NCI-H524 (cell line): ENCODE data around the gene TBC1D26.
"Not testable (repeated sequence)": the region's sequence is repeated elsewhere in the genome, so short reads cannot be mapped to it uniquely, and the experiment has no call there.

Experiments used
- DNase-seq, 2 experiments: peaks; one replicate each; lab custom pipeline; 2025; lab: John Stamatoyannopoulos, UW

TBC1D26 gene

DNA sequence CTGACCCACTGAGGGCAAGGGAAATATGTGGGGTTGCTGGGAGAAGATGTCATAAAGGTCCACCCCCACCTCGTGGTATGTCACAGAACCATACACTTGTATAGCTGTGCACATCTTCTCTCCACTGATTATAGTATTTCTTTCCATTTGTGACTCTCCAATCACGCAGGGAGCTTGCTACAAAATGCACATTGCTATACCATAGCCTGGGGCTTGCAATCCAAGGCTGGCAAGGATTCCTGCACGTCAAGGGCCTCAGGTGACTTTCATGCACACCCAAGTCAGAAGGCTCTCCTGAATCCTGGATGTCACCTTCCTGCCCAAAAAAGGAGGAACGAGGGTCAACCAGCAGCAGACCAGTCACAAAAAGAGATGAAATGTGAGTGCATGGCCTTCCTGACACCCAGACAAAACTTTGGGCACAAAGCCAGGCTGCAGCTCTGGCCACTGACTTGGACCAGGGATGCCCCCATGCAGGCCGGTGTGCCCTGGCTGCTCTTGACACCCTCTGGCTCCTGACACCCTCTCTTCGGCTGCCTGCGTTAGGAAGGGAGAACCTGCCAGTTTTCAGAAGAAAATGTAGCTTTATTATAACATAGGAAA, 12.1 kb downstream of the TBC1D26 start:
- no peak for DNase-seq

- DNase-seq, result peak; percentile 20 to 25
These were observed 12.8 kb downstream of the TBC1D26 start for GRCh38 chr17:15744885-15745284.

GRCh38 chr17:15749403-15749802, 17.3 kb downstream of the TBC1D26 start:
- DNase-seq, result not testable (repeated sequence)

DNA sequence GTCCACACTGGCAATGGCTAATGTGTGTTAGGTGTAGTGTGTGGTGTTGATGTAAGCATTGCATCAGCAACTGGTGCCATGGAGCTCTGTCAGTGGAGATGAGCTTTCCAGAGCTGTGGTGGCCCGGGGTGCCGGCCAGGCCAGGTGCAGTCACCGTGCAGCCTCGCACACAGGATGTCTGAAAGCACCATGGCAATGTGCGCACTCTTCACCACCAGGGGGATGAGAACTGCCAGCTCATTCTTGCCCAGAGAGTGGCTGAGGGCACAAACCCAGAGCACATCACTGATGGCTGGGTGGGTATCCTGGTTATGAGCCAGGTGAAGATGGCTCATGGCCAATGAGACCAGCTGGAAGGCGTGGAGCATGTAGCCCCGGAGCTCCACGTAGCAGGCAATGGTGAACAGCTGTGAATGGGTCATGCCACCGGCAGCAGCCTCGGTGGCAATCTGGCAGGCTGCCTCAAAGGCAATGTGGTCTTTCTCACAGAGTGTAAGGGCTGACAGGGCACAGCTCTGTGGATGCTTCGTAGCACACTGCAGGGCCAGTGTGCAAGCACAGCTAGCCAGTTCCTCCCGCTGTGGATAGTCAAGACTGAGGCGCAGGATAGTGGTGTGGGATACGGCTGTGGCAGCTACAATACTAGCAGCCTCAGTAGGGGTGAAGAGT, 36.9 kb downstream of the TBC1D26 start:
- DNase-seq, result peak in 1 of 2 experiments; percentile 15

DNA sequence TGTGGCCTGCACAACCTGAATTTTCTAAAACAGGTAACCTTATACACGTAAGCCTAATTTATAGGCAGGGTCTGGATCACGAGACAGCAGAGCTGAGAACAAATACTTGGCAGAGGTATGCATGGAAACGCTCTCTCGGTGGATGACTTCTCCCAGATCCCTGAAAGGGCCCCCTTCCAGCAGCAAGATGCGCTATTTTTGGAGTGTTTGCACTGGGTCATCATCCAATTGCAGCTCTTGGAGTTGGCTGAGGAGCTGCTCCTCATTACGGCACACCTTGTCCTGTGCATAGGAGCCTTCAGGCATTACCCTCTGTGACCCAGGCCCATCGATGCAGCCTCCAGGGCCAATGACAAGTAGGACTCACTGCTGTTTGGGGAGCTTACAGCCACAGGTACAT, 38.6 kb downstream of the TBC1D26 start:
- DNase-seq, result not testable (repeated sequence)

- no peak for DNase-seq
These were observed 44.8 kb downstream of the TBC1D26 start for GRCh38 chr17:15776871-15777270.

- no peak for DNase-seq
These were observed 45.2 kb downstream of the TBC1D26 start for GRCh38 chr17:15777297-15777696.

GRCh38 chr17:15777717-15778116, 45.6 kb downstream of the TBC1D26 start:
- no peak for DNase-seq

DNA sequence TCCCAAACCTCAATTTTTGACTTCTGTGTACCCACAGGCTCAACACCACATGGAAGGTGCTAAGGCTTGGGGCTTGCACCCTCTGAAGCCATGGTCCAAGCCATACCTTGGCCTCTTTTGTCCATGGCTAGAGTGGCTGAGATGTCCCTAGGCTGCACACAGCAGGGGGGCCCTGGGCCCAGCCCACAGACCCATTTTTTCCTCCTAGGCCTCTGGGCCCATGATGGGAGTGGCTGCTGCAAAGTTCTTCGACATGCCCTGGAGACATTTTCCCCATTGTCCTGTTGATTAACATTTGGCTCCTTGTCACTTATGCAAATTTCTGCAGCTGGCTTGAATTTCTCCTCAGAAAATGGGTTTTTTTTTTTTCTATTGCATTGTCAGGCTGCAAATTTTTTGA, 47.0 kb downstream of the TBC1D26 start:
- no peak for DNase-seq

GRCh38 chr17:15780188-15780587, 48.1 kb downstream of the TBC1D26 start:
- DNase-seq, result no peak

- DNase-seq, result no peak
These were observed 50.8 kb downstream of the TBC1D26 start for GRCh38 chr17:15782866-15783265.

- no peak for DNase-seq
These were observed 51.4 kb downstream of the TBC1D26 start for GRCh38 chr17:15783461-15783860.

DNA sequence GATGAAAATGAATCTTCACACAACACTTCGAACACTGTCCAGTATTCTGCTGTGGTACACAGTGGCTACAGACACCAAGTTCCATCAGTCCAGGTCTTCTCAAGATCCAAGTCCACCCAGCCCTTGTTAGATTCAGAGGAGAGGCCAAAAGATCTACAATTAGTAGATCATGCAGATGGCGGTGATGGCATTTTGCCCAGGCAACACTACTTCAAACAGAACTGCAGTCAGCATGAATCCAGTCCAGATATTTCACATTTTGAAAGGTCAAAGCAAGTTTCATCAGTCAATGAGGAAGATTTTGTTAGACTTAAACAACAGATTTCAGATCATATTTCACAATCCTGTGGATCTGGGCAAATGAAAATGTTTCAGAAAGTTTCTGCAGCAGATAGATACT, 52.3 kb downstream of the TBC1D26 start:
- not testable (repeated sequence) for DNase-seq

DNA sequence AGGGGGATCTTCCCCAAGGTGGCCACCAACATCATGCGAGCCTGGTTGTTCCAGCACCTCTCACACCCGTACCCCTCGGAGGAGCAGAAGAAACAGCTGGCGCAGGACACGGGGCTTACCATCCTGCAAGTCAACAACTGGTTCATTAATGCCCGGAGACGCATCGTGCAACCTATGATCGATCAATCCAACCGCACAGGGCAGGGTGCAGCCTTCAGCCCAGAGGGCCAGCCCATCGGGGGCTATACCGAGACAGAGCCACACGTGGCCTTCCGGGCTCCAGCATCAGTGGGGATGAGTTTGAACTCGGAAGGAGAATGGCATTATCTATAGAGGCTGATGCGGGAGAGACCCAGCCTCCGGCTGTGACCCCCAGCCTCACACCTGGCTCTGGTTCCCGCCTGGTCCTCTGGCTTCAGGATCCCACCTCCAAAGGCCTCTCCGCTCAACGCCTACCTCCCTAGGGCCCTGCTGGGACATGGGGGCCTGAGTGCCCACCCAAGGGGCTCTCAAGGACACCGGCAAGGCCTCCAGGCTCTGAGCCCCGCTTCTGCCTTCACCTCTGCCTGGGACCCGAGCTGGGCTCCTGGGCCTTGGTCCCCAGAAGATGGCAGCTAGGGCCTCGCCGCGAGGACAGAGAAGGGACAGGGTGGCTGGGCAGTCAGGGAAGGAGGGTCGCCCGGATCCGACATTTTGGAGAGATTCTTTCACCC, 55.4 kb downstream of the TBC1D26 start:
- DNase-seq, result not testable (repeated sequence)

- not testable (repeated sequence) for DNase-seq
These were observed 56.3 kb downstream of the TBC1D26 start for GRCh38 chr17:15788365-15788764.
